Peyer's patch (tissue), 4 donors: ENCODE data around the gene KLF11.

Experiments
- POLR2A ChIP-seq, 2 donors: fragments of 450-650 bp; IDR thresholded peaks; one replicate each; pipeline ENCODE4 v1.5.1; 2017; ENCODE audit warnings: antibody characterized with exemption in 2 of 2, mild to moderate bottlenecking in 2 of 2, moderate library complexity in 2 of 2
- TF ChIP-seq, protein P1 (sequence below), 6 experiments: fragments of 450-650 bp in 4 of 6; fragments of 200-600 bp in 2 of 6; sonication (generic) in 1 of 6; IDR thresholded peaks; one replicate each; pipeline ENCODE4 v1.5.1; 2017 to 2019; ENCODE audit warnings: antibody characterized with exemption in 6 of 6, mild to moderate bottlenecking in 3 of 6, moderate library complexity in 1 of 6

DNA sequence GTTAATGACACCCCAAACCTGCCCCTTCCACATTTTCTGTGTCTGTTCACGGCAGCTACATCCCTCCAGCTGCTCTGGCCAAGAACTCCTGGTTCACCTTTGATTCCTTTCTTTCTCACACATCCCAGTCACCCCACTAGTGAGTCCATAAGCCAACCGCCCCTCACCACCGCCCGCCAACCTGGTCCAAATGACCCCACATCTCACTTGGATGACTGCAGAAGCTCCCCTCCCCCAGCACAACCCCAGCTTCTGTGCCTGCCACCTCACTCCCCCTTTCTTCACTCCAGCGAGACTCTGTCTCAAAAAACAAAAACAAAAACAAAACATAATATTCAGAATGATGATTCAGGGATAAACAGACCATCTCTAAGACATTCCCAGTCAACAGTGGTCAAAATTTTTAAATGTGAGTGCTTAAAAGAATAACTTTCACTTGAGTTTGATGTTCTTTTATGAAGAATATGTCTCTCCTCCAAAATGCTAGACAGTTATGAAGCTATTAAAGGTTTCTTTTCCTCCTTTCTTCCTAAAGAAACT is 33.7 kb downstream of the KLF11 start:
- TF ChIP-seq, protein P1, sequence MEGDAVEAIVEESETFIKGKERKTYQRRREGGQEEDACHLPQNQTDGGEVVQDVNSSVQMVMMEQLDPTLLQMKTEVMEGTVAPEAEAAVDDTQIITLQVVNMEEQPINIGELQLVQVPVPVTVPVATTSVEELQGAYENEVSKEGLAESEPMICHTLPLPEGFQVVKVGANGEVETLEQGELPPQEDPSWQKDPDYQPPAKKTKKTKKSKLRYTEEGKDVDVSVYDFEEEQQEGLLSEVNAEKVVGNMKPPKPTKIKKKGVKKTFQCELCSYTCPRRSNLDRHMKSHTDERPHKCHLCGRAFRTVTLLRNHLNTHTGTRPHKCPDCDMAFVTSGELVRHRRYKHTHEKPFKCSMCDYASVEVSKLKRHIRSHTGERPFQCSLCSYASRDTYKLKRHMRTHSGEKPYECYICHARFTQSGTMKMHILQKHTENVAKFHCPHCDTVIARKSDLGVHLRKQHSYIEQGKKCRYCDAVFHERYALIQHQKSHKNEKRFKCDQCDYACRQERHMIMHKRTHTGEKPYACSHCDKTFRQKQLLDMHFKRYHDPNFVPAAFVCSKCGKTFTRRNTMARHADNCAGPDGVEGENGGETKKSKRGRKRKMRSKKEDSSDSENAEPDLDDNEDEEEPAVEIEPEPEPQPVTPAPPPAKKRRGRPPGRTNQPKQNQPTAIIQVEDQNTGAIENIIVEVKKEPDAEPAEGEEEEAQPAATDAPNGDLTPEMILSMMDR (IDR thresholded peaks at IDR 0.05): no peak
- TF ChIP-seq POLR2A (IDR thresholded peaks at IDR 0.05): no peak
